ENCODE measurements around the gene MFSD1.

GRCh38 chr3:158774965-158775364 lies 26.9 kb upstream of the MFSD1 start:
- no peak for TF ChIP-seq POLR2A (IDR thresholded peaks at IDR 0.05)
- TF ChIP-seq, protein P1, sequence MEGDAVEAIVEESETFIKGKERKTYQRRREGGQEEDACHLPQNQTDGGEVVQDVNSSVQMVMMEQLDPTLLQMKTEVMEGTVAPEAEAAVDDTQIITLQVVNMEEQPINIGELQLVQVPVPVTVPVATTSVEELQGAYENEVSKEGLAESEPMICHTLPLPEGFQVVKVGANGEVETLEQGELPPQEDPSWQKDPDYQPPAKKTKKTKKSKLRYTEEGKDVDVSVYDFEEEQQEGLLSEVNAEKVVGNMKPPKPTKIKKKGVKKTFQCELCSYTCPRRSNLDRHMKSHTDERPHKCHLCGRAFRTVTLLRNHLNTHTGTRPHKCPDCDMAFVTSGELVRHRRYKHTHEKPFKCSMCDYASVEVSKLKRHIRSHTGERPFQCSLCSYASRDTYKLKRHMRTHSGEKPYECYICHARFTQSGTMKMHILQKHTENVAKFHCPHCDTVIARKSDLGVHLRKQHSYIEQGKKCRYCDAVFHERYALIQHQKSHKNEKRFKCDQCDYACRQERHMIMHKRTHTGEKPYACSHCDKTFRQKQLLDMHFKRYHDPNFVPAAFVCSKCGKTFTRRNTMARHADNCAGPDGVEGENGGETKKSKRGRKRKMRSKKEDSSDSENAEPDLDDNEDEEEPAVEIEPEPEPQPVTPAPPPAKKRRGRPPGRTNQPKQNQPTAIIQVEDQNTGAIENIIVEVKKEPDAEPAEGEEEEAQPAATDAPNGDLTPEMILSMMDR (IDR thresholded peaks at IDR 0.05): no peak

Measured in thyroid gland (tissue), 4 donors.